SK-N-SH treated with all-trans-retinoic acid at 6 μM for 48 hours (cell line): Measurements from ENCODE around the gene NMNAT1.

Experiments
- ATAC-seq: fragments of 200-7000 bp; cut with Tn5 transposase; 3 replicates; pipeline ENCODE4 v1.9.1; 2020; ENCODE audit warnings: mild to moderate bottlenecking, moderate library complexity
- ARNTL ChIP-seq: fragments of 450-650 bp; formaldehyde crosslinking; IDR thresholded peaks from 2 replicates; pipeline ENCODE4 v1.5.0; 2020; ENCODE audit warnings: low read depth, mild to moderate bottlenecking, moderate library complexity, borderline replicate concordance
- BACH2 ChIP-seq: fragments of 250-450 bp; sonication (Bioruptor Pico); IDR thresholded peaks from 2 replicates; pipeline ENCODE4 v1.9.0; 2021; ENCODE audit warnings: mild to moderate bottlenecking, borderline replicate concordance
- CSDC2 ChIP-seq: fragments of 250-450 bp; sonication (Bioruptor Pico); IDR thresholded peaks from 2 replicates; pipeline ENCODE4 v1.5.0; 2020; ENCODE audit warnings: mild to moderate bottlenecking, moderate library complexity
- ESRRG ChIP-seq: fragments of 250-450 bp; sonication (Bioruptor Pico); IDR thresholded peaks from 2 replicates; pipeline ENCODE4 v1.6.1; 2021; ENCODE audit warnings: mild to moderate bottlenecking
- ISL1 ChIP-seq: fragments of 250-450 bp; sonication (Bioruptor Pico); IDR thresholded peaks from 2 replicates; pipeline ENCODE4 v2.1.2; 2022; ENCODE audit warnings: mild to moderate bottlenecking, moderate library complexity
- OSR1 ChIP-seq: fragments of 250-450 bp; sonication (Bioruptor Pico); IDR thresholded peaks from 2 replicates; pipeline ENCODE4 v1.8.0; 2022; ENCODE audit warnings: moderate library complexity, mild to moderate bottlenecking, inconsistent platforms
- PPARA ChIP-seq: fragments of 250-450 bp; sonication (Bioruptor Pico); IDR thresholded peaks from 2 replicates; pipeline ENCODE4 v1.5.0; 2020; ENCODE audit warnings: mild to moderate bottlenecking, borderline replicate concordance
- RARB ChIP-seq: fragments of 250-450 bp; sonication (Bioruptor Pico); IDR thresholded peaks from 2 replicates; pipeline ENCODE4 v1.8.0; 2021; ENCODE audit warnings: mild to moderate bottlenecking, moderate library complexity
- TCF4 ChIP-seq: fragments of 250-450 bp; sonication (Bioruptor Pico); IDR thresholded peaks from 2 replicates; pipeline ENCODE4 v1.8.0; 2021; ENCODE audit warnings: mild to moderate bottlenecking, moderate library complexity, borderline replicate concordance
- TOX ChIP-seq: fragments of 250-450 bp; sonication (Bioruptor Pico); IDR thresholded peaks from 2 replicates; pipeline ENCODE4 v1.8.0; 2021; ENCODE audit warnings: mild to moderate bottlenecking, moderate library complexity, borderline replicate concordance
- ZC3H10 ChIP-seq: fragments of 250-450 bp; sonication (Bioruptor Pico); IDR thresholded peaks from 2 replicates; pipeline ENCODE4 v1.5.1; 2021; ENCODE audit warnings: mild to moderate bottlenecking, moderate library complexity
- ZFP3 ChIP-seq: fragments of 250-450 bp; sonication (Bioruptor Pico); IDR thresholded peaks from 2 replicates; pipeline ENCODE4 v1.5.0; 2020; ENCODE audit warnings: mild to moderate bottlenecking, moderate library complexity
- ZFP30 ChIP-seq: fragments of 450-650 bp; formaldehyde crosslinking; IDR thresholded peaks from 2 replicates; pipeline ENCODE4 v1.5.0; 2022; ENCODE audit warnings: mild to moderate bottlenecking, moderate library complexity
- ZNF565 ChIP-seq: fragments of 450-650 bp; formaldehyde crosslinking; conservative IDR thresholded peaks from 2 replicates; pipeline ENCODE4 v1.5.0; 2020; ENCODE audit warnings: low read depth, mild to moderate bottlenecking, moderate library complexity
- ZNF8 ChIP-seq: fragments of 450-650 bp; formaldehyde crosslinking; IDR thresholded peaks from 2 replicates; pipeline ENCODE4 v1.5.0; 2020; ENCODE audit warnings: mild to moderate bottlenecking, moderate library complexity
- TF ChIP-seq, protein P1 (sequence below): fragments of 250-450 bp; sonication (Bioruptor Pico); IDR thresholded peaks from 2 replicates; pipeline ENCODE4 v1.5.1; 2021; ENCODE audit warnings: mild to moderate bottlenecking, moderate library complexity
- TF ChIP-seq, protein P2 (sequence below): fragments of 250-450 bp; sonication (Bioruptor Pico); IDR thresholded peaks from 2 replicates; pipeline ENCODE4 v1.8.0; 2020; ENCODE audit warnings: mild to moderate bottlenecking, moderate library complexity, borderline replicate concordance
- TF ChIP-seq, protein P3 (sequence below): fragments of 250-450 bp; sonication (Bioruptor Pico); IDR thresholded peaks from 2 replicates; pipeline ENCODE4 v1.5.0; 2020; ENCODE audit warnings: mild to moderate bottlenecking, moderate library complexity
- TF ChIP-seq, protein P4 (sequence below): fragments of 250-450 bp; sonication (Bioruptor Pico); IDR thresholded peaks from 2 replicates; pipeline ENCODE4 v1.5.1; 2020; ENCODE audit warnings: low read depth, mild to moderate bottlenecking, moderate library complexity
- TF ChIP-seq, protein P5 (sequence below): fragments of 250-450 bp; sonication (Bioruptor Pico); IDR thresholded peaks from 2 replicates; pipeline ENCODE4 v1.8.0; 2021; ENCODE audit warnings: low read depth, mild to moderate bottlenecking, moderate library complexity, borderline replicate concordance

The NMNAT1 gene

DNA sequence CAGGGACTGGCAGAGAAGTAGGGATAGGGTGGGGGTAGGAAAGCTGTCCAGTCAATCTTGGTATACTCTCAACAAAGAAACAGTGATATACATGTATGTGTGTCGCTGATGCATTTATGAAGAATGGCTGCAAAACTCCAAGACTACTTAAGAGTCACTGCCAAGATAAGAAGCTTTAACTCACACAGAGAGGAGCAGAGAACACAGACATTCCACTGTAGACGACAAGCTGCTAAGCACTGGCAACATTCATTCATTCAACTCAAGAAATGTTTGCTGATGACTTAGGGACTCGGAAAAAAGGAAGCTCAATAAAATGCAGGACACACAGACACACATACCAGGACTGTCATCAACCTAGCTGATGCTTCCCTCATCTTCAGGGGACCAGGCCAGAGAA is 38.7 kb upstream of the NMNAT1 start (continued):
- TF ChIP-seq, protein P1, sequence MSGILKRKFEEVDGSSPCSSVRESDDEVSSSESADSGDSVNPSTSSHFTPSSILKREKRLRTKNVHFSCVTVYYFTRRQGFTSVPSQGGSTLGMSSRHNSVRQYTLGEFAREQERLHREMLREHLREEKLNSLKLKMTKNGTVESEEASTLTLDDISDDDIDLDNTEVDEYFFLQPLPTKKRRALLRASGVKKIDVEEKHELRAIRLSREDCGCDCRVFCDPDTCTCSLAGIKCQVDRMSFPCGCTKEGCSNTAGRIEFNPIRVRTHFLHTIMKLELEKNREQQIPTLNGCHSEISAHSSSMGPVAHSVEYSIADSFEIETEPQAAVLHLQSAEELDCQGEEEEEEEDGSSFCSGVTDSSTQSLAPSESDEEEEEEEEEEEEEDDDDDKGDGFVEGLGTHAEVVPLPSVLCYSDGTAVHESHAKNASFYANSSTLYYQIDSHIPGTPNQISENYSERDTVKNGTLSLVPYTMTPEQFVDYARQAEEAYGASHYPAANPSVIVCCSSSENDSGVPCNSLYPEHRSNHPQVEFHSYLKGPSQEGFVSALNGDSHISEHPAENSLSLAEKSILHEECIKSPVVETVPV (CRISPR knock-in tag) = no peak

DNA sequence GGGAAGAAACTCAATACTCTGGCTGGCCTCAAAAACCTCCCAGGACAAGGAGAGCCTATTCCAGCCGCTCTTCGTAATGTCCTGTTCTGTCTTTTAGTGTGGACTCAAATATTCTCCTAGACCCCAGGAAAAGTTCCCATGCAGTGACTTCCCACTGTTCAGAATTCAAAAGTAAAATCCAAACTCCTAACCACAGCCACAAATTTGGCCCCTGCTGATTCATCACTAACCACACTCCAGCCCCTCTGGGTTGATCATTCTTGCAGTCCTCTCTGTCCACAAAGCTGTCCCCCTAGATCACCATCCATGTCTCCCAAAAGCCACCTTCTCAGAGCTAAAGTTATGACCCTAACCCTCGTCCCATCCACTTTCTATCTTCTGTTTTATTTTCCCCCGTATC is 38.3 kb upstream of the NMNAT1 start:
- ATAC-seq = no peak

DNA sequence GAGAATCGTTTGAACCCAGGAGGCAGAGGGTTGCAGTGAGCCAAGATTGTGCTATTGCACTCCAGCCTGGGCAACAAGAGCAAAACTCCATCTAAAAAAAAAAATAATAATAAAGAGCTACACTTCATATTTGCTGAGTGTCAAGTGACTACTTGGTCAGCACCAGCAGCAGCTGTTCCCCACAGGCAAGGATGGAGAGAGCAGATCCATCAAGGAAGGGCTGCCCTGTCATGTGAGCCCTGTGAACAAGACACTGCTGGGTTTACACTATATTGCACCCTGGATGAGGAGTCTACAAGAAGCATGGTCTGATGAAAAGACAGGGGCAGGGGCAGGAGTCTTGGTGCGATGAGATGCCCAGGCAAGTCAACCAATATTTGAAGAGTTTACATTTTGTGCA is 36.8 kb upstream of the NMNAT1 start:
- no peak for ATAC-seq
- no peak for TF ChIP-seq CSDC2 (CRISPR knock-in tag)
- no peak for TF ChIP-seq TOX (CRISPR knock-in tag)
- no peak for TF ChIP-seq ESRRG (CRISPR knock-in tag)
- TF ChIP-seq, protein P2, sequence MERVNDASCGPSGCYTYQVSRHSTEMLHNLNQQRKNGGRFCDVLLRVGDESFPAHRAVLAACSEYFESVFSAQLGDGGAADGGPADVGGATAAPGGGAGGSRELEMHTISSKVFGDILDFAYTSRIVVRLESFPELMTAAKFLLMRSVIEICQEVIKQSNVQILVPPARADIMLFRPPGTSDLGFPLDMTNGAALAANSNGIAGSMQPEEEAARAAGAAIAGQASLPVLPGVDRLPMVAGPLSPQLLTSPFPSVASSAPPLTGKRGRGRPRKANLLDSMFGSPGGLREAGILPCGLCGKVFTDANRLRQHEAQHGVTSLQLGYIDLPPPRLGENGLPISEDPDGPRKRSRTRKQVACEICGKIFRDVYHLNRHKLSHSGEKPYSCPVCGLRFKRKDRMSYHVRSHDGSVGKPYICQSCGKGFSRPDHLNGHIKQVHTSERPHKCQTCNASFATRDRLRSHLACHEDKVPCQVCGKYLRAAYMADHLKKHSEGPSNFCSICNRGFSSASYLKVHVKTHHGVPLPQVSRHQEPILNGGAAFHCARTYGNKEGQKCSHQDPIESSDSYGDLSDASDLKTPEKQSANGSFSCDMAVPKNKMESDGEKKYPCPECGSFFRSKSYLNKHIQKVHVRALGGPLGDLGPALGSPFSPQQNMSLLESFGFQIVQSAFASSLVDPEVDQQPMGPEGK (CRISPR knock-in tag) = no peak
- TF ChIP-seq ZFP30 (CRISPR knock-in tag) = no peak
- TF ChIP-seq, protein P3, sequence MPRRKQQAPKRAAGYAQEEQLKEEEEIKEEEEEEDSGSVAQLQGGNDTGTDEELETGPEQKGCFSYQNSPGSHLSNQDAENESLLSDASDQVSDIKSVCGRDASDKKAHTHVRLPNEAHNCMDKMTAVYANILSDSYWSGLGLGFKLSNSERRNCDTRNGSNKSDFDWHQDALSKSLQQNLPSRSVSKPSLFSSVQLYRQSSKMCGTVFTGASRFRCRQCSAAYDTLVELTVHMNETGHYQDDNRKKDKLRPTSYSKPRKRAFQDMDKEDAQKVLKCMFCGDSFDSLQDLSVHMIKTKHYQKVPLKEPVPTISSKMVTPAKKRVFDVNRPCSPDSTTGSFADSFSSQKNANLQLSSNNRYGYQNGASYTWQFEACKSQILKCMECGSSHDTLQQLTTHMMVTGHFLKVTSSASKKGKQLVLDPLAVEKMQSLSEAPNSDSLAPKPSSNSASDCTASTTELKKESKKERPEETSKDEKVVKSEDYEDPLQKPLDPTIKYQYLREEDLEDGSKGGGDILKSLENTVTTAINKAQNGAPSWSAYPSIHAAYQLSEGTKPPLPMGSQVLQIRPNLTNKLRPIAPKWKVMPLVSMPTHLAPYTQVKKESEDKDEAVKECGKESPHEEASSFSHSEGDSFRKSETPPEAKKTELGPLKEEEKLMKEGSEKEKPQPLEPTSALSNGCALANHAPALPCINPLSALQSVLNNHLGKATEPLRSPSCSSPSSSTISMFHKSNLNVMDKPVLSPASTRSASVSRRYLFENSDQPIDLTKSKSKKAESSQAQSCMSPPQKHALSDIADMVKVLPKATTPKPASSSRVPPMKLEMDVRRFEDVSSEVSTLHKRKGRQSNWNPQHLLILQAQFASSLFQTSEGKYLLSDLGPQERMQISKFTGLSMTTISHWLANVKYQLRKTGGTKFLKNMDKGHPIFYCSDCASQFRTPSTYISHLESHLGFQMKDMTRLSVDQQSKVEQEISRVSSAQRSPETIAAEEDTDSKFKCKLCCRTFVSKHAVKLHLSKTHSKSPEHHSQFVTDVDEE (CRISPR knock-in tag) = no peak
- TF ChIP-seq ZFP3 (CRISPR knock-in tag) = no peak

More for the DNA sequence above, 38.3 kb upstream of the NMNAT1 start:
- no peak for TF ChIP-seq ZNF8 (CRISPR knock-in tag)
- TF ChIP-seq ISL1 (CRISPR knock-in tag) = no peak
- TF ChIP-seq OSR1 (CRISPR knock-in tag) = no peak
- TF ChIP-seq ESRRG (CRISPR knock-in tag) = no peak
- no peak for TF ChIP-seq ZFP3 (CRISPR knock-in tag)
- TF ChIP-seq RARB (CRISPR knock-in tag) = no peak
- no peak for TF ChIP-seq BACH2
- no peak for TF ChIP-seq TCF4
- no peak for TF ChIP-seq ZC3H10 (CRISPR knock-in tag)
- TF ChIP-seq PPARA (CRISPR knock-in tag) = no peak
- no peak for TF ChIP-seq CSDC2 (CRISPR knock-in tag)
- TF ChIP-seq, protein P4, sequence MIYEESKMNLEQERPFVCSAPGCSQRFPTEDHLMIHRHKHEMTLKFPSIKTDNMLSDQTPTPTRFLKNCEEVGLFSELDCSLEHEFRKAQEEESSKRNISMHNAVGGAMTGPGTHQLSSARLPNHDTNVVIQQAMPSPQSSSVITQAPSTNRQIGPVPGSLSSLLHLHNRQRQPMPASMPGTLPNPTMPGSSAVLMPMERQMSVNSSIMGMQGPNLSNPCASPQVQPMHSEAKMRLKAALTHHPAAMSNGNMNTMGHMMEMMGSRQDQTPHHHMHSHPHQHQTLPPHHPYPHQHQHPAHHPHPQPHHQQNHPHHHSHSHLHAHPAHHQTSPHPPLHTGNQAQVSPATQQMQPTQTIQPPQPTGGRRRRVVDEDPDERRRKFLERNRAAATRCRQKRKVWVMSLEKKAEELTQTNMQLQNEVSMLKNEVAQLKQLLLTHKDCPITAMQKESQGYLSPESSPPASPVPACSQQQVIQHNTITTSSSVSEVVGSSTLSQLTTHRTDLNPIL (CRISPR knock-in tag) = no peak
- TF ChIP-seq, protein P5, sequence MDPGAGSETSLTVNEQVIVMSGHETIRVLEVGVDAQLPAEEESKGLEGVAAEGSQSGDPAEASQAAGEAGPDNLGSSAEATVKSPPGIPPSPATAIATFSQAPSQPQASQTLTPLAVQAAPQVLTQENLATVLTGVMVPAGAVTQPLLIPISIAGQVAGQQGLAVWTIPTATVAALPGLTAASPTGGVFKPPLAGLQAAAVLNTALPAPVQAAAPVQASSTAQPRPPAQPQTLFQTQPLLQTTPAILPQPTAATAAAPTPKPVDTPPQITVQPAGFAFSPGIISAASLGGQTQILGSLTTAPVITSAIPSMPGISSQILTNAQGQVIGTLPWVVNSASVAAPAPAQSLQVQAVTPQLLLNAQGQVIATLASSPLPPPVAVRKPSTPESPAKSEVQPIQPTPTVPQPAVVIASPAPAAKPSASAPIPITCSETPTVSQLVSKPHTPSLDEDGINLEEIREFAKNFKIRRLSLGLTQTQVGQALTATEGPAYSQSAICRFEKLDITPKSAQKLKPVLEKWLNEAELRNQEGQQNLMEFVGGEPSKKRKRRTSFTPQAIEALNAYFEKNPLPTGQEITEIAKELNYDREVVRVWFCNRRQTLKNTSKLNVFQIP (CRISPR knock-in tag) = no peak
- TF ChIP-seq, protein P2 (CRISPR knock-in tag) = no peak
- TF ChIP-seq, protein P1 (CRISPR knock-in tag) = no peak
- TF ChIP-seq, protein P3 (CRISPR knock-in tag) = no peak
- no peak for TF ChIP-seq ZNF565 (CRISPR knock-in tag)
- TF ChIP-seq ZFP30 (CRISPR knock-in tag) = no peak
- no peak for TF ChIP-seq ARNTL (CRISPR knock-in tag)
